Adipose tissue (tissue), 3 donors: Measurements from ENCODE around the gene SLC16A12. TPM values are rescaled to one million over a fixed set of nuclear protein-coding genes. Genes with fewer than 3 reads are reported as not detected.
"Not testable (repeated sequence)": the region's sequence is repeated elsewhere in the genome, so short reads cannot be mapped to it uniquely, and the experiment has no call there.

ENCODE experiments used
- H3K27ac ChIP-seq: one replicate; pipeline ENCODE4 v1.5.1; 2013; ENCODE audit warnings: low read depth, low read length
- WGBS, 3 donors: extraction: QIAGEN DNeasy Blood & Tissue Kit; methylation state at CpG; one replicate each; pipeline ENCODE4 v1.1.7; 2013; 5-methylcytosine and 5-hydroxymethylcytosine counted together
- polyA plus RNA-seq, 3 donors: library from polyadenylated mRNA; stranded (reverse); fragments of 200-250 nt; gene quantifications; one replicate each; pipeline ENCODE4 v1.2.3, GENCODE V29; 2013
- donor health status: healthy with polysubstance abuse.
- donor health status: Bipolar disorder and iron deficiency.
- donor health status: healthy.

SLC16A12 gene
- polyA plus RNA-seq, 3 donors: 0.13 to 12.6 (median 0.56) TPM

DNA sequence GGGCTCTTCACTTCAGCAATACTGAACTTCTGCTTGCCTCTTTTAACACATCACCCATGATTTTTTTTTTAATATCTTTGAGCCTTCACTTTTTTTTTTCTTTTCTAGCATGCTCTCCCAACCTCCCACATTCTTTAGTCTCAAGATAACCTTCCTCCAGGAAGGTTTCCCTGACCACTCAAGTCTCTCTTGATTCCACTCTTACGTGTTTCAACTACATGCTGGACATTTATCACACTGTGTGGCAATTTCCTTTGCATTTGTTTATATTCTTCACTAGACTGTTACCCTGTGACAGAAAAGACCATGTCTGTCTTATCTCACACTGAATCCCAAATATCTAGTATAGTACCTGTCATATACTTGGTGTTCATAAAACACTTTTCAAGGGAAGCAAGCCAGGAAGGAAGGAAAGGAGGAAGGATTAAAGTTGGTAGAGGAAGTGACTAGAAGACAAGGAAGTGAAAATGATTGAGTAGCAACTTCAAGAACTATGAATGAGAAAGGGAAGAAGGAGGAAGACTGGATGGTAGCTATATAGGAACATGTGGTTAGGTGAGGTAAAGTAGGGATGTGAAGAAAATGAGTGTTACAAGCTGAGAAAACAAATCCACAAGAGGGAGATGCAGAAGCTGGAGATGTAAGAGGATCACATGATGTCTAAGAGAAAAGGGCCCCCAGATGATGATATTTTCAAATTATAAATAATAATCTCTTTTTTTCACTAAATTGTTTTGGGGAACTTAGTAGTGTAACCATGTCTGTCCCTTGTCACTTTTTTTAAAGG is 80.6 kb downstream of the SLC16A12 start:
- whole genome bisulfite sequencing, 3 donors: 60 to 77% (median 71%) methylated on average over 1 of the region's 1 CpG

DNA sequence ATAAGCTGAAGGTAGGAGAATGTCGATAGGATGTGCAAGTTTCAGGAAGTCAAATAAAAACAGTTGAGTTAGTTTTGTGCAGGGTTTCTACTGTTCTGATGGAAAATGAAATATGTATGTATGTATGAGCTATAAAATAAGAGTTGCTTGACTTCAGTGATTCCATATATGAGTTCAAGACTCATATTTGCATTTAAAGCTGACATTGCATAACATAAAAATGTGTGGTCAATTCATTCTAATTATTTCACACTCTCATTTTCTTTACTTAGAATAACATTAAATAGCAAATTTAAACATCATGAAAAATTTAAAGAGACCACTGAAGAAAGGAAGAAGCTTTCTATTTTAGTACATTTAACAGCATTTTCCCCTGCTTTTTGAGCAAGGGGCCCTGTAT is 83.2 kb downstream of the SLC16A12 start:
- 50 to 69% (median 63%) methylated on average over 1 of the region's 1 CpG for WGBS, 3 donors
- no peak overlapping the region for H3K27ac ChIP-seq

More for the DNA sequence above, 80.6 kb downstream of the SLC16A12 start:
- no peak overlapping the region for H3K27ac ChIP-seq

DNA sequence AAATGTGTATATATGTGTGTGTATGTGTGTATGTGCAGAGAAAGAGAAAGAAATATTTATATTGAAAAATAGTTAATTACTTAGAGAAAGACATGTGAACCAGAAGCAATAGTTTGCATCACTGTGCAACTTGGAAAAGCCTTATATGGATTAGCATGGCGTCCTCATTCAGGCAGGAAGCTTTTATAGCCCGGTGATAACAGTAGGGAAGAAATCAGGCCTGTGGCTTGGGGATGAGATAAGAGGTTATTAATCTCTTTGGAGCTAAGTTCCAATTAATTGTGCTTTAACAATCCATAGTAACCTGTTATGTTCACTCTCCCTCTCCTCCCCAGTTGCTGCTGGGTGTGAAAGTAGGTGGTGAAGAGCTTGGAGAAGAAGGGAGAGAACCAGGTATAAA is 84.5 kb downstream of the SLC16A12 start:
- 69 to 88% (median 84%) methylated on average over 2 of the region's 2 CpGs for WGBS, 3 donors
- H3K27ac ChIP-seq: no peak overlapping the region

DNA sequence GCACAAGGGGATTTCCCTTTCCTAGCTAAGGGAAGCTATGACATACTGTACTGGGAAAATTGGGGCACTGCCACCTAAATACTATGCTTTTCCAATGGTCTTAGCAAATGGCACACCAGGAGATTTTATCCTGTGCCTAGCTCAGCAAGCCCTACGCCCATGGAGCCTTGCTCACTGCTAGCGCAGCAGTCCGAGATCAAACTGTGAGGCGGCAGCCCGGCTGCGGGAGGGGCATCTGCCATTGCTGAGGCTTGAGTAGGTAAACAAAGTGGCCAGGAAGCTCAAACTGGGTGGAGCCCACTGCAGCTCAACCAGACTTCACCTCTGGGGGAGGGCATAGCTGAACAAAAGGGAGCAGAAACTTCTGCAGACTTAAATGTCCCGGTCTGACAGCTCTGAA is 90.6 kb downstream of the SLC16A12 start:
- 96 to 99% (median 97%) methylated on average over 7 of the region's 7 CpGs for WGBS, 3 donors

DNA sequence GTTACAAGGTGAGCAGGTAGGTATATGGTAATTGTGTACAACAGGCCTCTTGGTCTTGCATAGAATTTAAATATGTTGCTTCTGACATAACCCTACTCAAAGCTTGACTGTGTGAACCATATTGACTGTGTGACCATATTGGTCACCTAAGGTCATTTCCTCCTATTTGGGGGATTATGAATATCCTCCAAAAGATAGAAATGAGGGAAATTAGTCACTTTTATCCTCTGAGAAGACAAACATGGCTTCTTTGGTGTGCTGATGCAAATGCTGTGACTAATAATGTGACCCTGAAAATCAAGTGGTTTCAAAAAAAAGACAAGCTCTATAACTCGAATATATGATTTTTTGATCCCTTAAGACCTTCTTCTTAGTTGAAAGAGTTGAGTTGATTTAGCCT is 93.1 kb downstream of the SLC16A12 start:
- no peak overlapping the region for H3K27ac ChIP-seq
- WGBS, 3 donors: 79 to 91% (median 83%) methylated on average over 1 of the region's 1 CpG

More for the DNA sequence above, 90.6 kb downstream of the SLC16A12 start:
- H3K27ac ChIP-seq: not testable (repeated sequence)

DNA sequence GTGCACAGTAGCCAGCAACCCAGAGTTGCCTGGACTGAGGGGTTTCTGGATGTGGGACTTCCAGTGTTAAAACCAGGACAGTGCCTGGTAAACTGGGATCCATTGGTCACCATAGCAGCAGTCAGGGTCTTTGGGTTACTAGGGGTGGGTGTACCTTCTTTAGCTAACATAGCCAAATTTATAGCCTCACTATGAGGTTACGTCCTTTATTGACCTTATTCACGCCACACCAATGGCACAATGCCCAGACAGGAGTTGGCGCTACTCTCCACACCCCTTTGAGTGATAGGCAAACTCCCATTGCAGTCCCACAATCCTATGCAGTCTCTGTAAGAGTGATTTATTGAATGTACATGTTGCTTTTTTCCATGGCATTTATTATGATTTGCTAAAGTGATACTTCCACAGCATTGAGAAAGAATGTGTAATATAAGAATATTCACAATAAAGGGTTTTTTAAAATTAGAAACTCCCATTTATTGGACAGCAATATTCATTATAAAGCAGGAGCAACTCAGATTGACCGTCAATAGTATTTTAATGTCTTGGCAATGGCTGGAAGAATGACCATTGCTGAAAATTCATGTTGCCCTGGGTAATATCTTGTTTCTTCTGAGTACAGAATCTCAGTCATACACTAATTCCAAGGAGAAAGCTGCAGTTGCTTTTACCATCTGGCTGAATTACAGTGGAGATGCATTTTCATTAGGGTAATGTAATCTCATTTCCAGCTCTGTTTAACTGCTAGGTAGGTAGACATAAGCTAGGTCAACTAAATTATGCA is 95.0 kb downstream of the SLC16A12 start:
- H3K27ac ChIP-seq: no peak overlapping the region
- WGBS, 3 donors: 40 to 67% (median 54%) methylated on average over 4 of the region's 4 CpGs

DNA sequence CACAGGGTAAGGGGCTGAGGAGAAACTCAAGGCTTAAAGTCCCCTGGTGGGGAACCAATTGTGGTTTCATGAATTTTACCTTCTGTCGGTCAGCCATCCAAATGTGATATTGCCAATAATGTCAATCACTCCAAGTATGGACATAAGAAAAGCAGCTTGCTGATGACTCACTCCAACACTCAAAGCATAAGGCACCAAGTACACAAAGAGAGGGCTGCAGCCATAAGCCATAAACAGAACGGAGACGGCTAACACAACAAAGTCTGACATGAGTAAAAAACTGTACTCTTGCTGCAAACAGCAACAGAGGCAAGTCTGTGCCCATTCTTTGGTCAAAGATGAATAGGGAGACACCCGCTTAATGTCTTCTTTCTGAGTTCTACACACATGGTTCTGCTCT is 96.9 kb downstream of the SLC16A12 start:
- WGBS, 3 donors: 94 to 97% (median 94%) methylated on average over 4 of the region's 4 CpGs
- H3K27ac ChIP-seq: no peak overlapping the region

DNA sequence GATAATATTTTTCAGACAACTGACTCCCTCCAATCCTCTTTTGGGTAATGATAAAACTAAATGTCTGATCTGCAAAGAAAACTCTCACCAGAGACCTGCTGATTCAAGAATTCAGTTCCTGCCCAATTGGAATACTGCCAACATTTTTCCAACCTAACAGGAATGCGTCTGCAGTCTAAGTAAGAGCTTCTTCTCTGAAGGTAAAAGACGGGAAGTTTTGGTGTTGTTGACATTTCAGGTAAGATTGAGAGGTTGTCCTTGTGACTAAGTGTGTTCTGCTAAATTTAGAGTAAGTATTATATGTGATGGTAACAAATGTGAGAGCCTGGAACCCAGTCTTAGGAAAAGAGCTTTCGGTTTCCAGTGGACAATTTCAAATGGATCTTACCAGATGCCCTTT is 103.4 kb downstream of the SLC16A12 start:
- WGBS, 3 donors: 43 to 65% (median 63%) methylated on average over 3 of the region's 3 CpGs
- H3K27ac ChIP-seq: no peak overlapping the region

DNA sequence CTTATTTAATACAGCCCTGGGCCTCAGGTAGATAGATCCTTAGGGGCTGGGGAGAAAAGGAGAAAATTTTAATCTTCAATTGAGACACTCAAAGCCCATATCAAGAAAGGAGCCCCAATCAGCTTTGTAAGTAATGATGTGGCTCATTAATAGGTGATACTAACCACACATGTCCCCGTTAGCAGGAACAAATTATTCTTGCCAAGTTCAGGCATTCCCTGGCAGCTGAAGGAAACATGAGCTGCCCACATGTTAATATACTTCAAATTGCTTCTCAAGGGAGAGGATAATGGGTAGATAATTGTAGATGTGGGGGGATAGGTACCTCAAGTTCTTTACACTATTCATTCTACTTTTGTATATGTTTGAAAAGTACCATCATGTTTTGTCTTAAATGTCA is 106.5 kb downstream of the SLC16A12 start:
- 46 to 70% (median 50%) methylated on average over 1 of the region's 1 CpG for WGBS, 3 donors
- H3K27ac ChIP-seq: no peak overlapping the region

DNA sequence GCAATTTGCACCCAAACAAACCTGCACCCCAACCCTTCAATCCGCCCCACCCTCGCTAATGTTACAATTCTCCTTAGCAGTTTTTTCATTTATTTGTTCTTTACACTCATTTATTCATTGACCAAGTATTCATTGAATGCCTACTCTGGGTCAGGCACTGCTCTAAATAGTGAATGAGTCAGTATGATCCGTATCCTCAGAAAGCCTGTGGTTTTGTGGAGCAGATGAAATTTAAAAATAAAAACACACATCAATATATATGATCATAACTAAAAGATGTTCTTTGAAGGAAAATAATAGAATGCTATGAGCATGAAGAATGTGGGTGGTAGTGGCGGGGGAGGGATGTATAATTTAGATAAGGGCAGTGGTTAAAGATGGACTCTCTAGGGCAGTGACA is 107.8 kb downstream of the SLC16A12 start:
- WGBS, 3 donors: 86 to 95% (median 94%) methylated on average over 4 of the region's 4 CpGs
- H3K27ac ChIP-seq: no peak overlapping the region

DNA sequence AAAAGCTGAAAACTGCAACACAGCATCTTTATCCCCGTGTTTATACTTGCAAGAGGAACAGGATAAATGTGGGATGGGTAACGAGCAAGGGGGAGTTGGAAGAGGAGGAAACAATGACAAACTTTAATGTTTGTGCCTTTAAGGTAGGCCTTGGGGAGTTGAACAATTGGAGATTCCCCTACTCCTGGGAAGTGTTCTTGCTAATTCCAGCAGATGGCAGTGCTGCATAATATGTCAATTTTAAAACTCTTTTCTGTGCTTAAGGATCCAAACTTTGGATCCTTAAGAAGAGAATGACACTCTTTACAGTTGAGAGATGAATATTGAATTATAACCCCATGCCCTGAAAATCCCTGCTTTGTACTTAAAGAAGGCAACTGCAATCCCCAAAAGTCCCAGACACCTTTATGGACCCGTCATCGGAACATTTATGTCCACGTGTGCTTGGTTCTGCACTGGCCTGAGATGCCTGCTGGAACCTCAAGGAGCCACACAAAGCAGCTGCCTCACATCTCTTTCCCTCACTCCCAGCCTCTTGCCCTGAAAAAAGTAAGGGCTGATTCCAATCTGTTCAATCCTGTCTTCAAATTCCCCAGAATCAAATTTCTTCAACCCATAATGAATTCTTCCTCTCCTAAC is 109.0 kb downstream of the SLC16A12 start:
- WGBS, 3 donors: 54 to 61% (median 60%) methylated on average over 5 of the region's 5 CpGs
- H3K27ac ChIP-seq: no peak overlapping the region

DNA sequence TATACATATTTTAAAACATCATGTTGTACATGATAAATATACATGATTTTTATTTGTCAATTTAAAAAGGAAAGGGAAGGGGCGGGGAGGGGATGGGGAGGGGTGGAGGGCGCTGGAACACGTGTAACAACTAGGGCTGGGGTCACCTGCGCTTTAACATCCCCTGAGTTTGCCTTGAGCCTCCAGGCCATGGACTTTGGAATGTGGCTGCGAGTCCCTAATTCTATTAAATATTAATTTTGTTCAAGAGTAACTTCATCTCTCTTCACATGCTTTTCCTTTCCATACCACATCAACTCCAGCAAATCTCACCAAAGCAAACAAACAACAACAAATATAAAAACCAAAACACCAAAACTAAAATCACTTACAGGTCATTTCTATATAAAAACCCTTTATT is 110.4 kb downstream of the SLC16A12 start:
- H3K27ac ChIP-seq: no peak overlapping the region
- 48 to 85% (median 76%) methylated on average over 5 of the region's 5 CpGs for WGBS, 3 donors

DNA sequence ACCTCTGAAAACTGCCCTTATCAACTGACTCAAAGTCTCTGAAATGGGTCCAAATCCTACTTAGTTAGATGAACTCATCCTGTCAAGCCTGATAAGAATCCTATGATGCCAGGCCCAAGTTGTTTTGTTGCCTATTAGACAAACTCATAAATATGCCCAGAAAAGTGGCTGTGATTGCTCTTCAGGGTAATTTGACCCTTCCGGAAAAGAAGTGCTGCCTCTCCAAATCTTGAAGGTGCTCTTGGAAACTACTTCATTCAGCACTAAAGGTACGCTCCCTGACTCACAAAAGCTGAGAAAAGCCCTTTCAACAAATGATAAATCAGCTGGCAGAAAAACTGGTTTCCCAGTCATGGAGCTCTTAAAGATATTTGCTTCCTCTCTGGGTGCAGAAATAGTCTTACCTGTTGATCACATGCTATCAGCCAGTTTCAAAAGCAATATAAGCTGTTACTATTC is 114.3 kb downstream of the SLC16A12 start:
- WGBS, 3 donors: 87 to 91% (median 88%) methylated on average over 2 of the region's 2 CpGs
- no peak overlapping the region for H3K27ac ChIP-seq

DNA sequence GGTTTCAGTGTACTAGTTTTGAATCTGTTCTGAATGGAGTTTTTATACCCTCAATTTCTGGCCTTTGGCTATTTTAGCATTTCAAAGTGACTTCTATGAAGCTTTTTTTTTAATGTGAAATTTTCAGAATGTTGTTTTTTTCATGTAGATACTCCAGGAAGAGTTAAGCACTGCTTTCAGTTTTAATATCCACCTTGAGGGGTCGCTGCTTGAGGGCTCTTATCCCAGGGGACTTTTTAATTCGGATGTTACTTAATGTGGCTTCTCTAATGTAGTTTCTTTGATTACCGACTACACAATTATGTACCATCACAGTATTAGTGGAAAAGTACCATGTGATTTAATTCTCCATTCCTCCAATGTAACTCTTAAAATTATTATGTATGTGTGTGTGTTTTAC is 115.8 kb downstream of the SLC16A12 start:
- H3K27ac ChIP-seq: no peak overlapping the region
- 39 to 64% (median 41%) methylated on average over 3 of the region's 3 CpGs for WGBS, 3 donors

DNA sequence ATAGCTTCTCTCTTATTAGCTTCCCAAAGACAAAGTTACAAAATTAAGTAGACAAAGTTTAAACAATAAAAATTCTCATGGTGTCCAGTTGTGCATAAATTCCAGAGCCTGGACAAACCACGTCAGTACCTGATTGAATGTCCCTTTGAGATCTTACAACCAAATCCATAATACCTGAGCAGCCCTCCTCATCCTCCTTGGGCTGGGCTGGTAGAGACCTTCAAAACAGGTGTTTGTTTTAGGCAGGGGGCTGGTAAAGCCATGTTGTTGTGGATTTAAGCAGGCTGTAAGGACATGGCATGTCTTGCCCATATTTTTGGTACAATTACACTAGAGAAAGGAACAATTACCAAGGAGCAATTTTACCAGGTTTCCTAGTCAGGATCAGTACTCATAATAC is 118.9 kb downstream of the SLC16A12 start:
- 69 to 94% (median 93%) methylated on average over 1 of the region's 1 CpG for WGBS, 3 donors
- H3K27ac ChIP-seq: no peak overlapping the region

DNA sequence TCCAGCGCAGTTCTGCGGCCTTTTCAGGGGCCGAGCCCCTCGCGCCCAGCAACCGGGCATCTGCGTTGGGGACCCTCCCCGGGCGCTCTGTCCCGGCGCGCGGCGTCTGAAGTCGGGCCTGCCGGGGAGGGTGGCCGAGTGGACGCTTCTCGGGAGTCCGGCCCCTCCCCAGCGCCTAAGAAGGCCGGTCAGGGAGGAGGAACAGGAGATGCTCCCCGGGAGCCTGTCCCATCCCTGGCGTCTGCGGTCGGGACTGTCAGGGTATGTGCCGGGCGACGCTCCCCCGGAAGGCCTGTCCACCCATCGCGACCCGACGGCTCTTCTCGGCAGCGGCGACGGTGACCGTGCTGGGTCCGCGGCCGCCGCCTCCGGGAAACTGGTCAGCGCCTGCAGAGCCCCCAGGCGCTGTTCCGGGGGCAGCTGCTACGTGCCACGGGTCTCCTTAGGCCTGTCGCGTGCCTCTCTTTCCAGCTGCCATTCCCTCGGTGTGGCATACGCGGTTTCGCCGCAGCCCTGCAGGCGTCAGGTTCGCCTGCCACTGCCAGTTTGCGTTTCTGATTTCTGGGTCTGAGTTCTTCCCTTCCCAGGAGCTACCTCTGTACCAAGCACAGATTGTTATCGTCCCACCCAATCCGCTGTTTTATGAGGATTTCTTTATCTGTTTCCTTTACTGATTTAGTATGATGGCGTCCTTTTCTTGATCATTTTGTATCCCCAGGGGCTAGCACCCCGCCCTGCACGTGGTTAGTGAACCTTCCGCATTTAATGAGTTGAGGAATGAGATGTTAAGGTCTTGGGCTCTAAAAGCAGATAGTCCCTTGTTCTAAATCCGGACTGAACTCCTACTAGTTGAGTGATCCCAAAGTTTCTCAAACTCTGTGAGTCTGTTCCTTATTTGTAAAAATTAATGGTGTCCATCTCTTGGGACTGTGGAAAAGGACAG is 120.2 kb downstream of the SLC16A12 start:
- peak overlapping the region; percentile 76 for H3K27ac ChIP-seq
- WGBS, 3 donors: 1% methylated on average over 49 to 66 of the region's 66 CpGs

DNA sequence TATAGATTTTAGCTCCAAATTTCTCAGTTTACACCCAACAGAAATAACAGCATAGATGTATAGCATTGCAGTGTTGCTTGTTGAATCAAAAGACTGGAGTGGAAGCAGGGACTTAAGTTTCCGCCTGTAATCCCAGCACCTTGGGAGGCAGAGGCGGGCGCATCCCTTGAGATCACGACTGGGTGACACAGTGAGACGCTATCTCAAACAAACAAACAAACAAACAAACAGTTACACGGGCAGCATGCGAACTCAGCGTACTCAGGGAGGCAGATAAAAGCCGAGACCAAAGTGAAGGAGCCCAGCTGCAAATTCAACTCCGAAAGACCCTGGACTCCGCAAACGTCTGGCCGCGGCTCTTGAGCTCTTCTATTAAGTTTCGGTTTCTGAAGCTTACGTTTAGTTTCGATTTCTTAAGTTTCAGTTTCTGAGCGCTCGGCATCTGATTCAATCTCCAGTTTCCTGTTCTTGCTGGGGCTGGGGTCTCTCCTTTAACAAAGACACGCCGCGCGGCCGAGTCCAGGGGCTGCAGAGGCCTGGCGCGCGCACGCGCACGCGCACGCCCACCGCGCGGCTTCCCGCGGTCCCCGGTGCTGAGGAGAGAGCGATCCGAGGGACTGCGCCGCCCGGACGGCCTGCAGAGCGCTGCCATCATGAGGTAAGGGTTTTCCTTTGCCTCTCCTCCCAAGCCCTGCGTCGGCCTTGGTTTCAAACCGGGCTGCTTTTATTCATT is 121.1 kb downstream of the SLC16A12 start, which contains the start of gene IFIT5:
Gene IFIT5 (plus strand): TSS at position 423 of the 733 bp plus-strand sequence. CDS start 231 bp downstream, at position 654.
- WGBS, 3 donors: 0 to 1% (median 0%) methylated on average over 42 to 48 of the region's 48 CpGs

More for the DNA sequence above, 121.1 kb downstream of the SLC16A12 start, which contains the start of gene IFIT5:
- H3K27ac ChIP-seq: peak within 1 kb of the TSS; percentile 76
